Iris pigment epithelial cell (primary cell): ENCODE measurements around the gene MAEA.

ENCODE experiments used
- DNase-seq: peaks from one replicate; pipeline ENCODE4 v3.0.0-alpha.2; 2011; ENCODE audit warnings: low read depth

Gene MAEA

GRCh38 chr4:1353186-1354055 lies 63.7 kb downstream of the MAEA start:
- DNase-seq = no peak

- no peak for DNase-seq
These were observed 64.7 kb downstream of the MAEA start for GRCh38 chr4:1354136-1354982.

- DNase-seq = no peak
These were observed 65.2 kb downstream of the MAEA start for GRCh38 chr4:1354983-1355275.

- DNase-seq = no peak
These were observed 65.7 kb downstream of the MAEA start for GRCh38 chr4:1355378-1355777.

- DNase-seq = peak; percentile 52
These were observed 66.7 kb downstream of the MAEA start for GRCh38 chr4:1356181-1356998.

- DNase-seq = no peak
These were observed 67.9 kb downstream of the MAEA start for GRCh38 chr4:1357356-1358248.

- no peak for DNase-seq
These were observed 68.9 kb downstream of the MAEA start for GRCh38 chr4:1358421-1359143.

GRCh38 chr4:1359144-1359501 lies 69.4 kb downstream of the MAEA start:
- DNase-seq = no peak

- no peak for DNase-seq
These were observed 70.3 kb downstream of the MAEA start for GRCh38 chr4:1359976-1360375.

- DNase-seq = peak; percentile 67
These were observed 71.0 kb downstream of the MAEA start for GRCh38 chr4:1360423-1361283.

GRCh38 chr4:1361431-1361830 lies 71.7 kb downstream of the MAEA start:
- DNase-seq = no peak

- no peak for DNase-seq
These were observed 72.4 kb downstream of the MAEA start for GRCh38 chr4:1362046-1362445.

- DNase-seq = no peak
These were observed 72.8 kb downstream of the MAEA start for GRCh38 chr4:1362521-1362920.

GRCh38 chr4:1363513-1363912 lies 73.8 kb downstream of the MAEA start:
- DNase-seq = no peak

- DNase-seq = no peak
These were observed 74.5 kb downstream of the MAEA start for GRCh38 chr4:1364217-1364616.

GRCh38 chr4:1364748-1365147 lies 75.1 kb downstream of the MAEA start:
- DNase-seq = no peak

- no peak for DNase-seq
These were observed 75.8 kb downstream of the MAEA start for GRCh38 chr4:1365271-1366178.

- no peak for DNase-seq
These were observed 76.9 kb downstream of the MAEA start for GRCh38 chr4:1366371-1367229.
